ENCODE data around the gene GSG1L2. TPM values are rescaled to one million over a fixed set of nuclear protein-coding genes. Genes with fewer than 3 reads are reported as not detected.

GSG1L2 gene
- polyA plus RNA-seq, 3 donors: not detected

DNA sequence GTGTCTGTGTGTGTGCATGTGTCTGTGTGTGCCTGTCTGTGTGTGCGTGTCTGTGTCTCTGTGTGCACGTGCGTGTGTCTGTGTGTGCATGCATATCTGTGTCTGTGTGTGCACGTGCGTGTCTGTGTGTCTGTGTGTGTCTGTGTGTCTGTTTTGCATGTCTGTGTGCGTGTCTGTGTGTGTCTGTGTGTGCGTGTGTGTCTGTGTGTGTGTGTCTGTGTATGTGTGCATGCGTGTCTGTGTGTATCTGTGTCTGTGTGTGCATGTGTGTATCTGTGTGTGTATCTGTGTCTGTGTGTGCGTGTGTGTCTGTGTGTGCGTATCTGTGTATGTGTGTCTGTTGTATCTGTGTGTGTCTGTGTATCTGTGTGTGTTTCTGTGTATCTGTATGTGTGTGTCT is 5.4 kb downstream of the GSG1L2 start:
- H3K4me3 Mint-ChIP-seq: no peak overlapping the region
- Histone ChIP-seq H3K4me3 (replicated peaks in 1 of 3; ENCODE audit: low read depth in 2 of 3, low read length in 3 of 3) (no peak overlapping the region), H3K79me2 (ENCODE audit: insufficient read depth, low read length) (no peaks in the 10 kb centered on the region), H3K9ac (ENCODE audit: insufficient read depth, low read length, poor library complexity, severe bottlenecking) (no peak overlapping the region), H4K20me1 (ENCODE audit: insufficient read depth, low read length) (no peaks in the 10 kb centered on the region), H3K4me2 (replicated peaks; ENCODE audit: extremely low read depth, low read length, poor library complexity, severe bottlenecking) (no peak overlapping the region), H3K36me3 (replicated peaks in 1 of 2; ENCODE audit: control insufficient read depth in 1 of 2, insufficient read depth in 2 of 2, low read length in 2 of 2) (no peaks in the 10 kb centered on the region), H3K27ac (ENCODE audit: low read depth in 1 of 2, low read length in 2 of 2) (no peak overlapping the region), H2AFZ (ENCODE audit: insufficient read depth, low read depth, low read length, poor library complexity, severe bottlenecking) (no peak overlapping the region), H3K4me1 (ENCODE audit: control insufficient read depth in 1 of 2, insufficient read depth in 2 of 2, low read length in 2 of 2) (no peaks in the 10 kb centered on the region), H3K27me3 (ENCODE audit: control insufficient read depth in 2 of 2, insufficient read depth in 2 of 2, low read length in 2 of 2) (no peaks in the 10 kb centered on the region), H3K9me3 (replicated peaks in 1 of 2; ENCODE audit: control insufficient read depth in 1 of 2, insufficient read depth in 1 of 2, low read length in 2 of 2) (no peaks in the 10 kb centered on the region)
- TF ChIP-seq, protein P1, sequence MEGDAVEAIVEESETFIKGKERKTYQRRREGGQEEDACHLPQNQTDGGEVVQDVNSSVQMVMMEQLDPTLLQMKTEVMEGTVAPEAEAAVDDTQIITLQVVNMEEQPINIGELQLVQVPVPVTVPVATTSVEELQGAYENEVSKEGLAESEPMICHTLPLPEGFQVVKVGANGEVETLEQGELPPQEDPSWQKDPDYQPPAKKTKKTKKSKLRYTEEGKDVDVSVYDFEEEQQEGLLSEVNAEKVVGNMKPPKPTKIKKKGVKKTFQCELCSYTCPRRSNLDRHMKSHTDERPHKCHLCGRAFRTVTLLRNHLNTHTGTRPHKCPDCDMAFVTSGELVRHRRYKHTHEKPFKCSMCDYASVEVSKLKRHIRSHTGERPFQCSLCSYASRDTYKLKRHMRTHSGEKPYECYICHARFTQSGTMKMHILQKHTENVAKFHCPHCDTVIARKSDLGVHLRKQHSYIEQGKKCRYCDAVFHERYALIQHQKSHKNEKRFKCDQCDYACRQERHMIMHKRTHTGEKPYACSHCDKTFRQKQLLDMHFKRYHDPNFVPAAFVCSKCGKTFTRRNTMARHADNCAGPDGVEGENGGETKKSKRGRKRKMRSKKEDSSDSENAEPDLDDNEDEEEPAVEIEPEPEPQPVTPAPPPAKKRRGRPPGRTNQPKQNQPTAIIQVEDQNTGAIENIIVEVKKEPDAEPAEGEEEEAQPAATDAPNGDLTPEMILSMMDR (IDR thresholded peaks at IDR 0.05): no peak
- H3K9me3 Mint-ChIP-seq: peaks cover 0 to 2% (median 0%) of the 10 kb centered on the region in 7 donors
- DNase-seq: no peak
- 36% methylated on average over 6 of the region's 10 CpGs for WGBS (ENCODE audit: insufficient coverage)
- peaks cover 0 to 2% (median 1%) of the 10 kb centered on the region in 3 donors for H3K27me3 Mint-ChIP-seq (ENCODE audit: low read depth in 3 of 3)
- H3K36me3 Mint-ChIP-seq: no peaks in the 10 kb centered on the region
- no peaks in the 10 kb centered on the region for H3K4me1 Mint-ChIP-seq
- H3K27ac Mint-ChIP-seq: no peak overlapping the region
- intact Hi-C loops (cut with micrococcal nuclease): no loop called here

DNA sequence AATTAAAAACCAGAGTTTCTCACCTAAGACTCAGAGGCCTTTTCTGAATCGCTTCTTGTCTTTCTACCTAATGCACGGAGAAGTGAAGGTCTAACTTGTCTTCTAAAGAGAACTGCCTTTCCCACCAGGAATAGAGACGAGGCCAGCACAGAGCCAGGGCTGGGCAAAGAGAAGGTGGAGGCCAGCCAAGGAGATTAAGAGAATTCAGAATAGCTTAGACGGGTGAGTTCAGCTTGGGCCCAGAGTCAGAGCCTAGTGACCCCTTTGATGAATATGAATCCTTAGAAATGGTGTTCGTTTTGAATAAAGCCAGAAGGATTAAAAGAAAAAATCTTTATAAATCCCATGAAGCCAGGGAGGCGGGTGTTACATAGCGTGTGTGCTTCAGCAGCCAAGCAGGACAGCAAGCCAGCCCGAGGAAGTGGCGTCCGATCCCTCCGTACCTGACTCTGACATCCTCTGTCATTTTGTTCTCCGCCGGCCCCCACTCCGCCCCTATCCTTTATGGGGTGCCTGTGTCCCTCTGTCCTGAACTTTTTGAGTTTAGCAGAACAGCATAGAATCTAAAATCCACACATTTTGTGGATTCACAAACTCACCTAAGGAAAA is 7.4 kb downstream of the GSG1L2 start:
- no peak overlapping the region for H3K9ac ChIP-seq (ENCODE audit: insufficient read depth, low read length, poor library complexity, severe bottlenecking)
- H3K4me2 ChIP-seq (replicated peaks; ENCODE audit: extremely low read depth, low read length, poor library complexity, severe bottlenecking): no peak overlapping the region
- peaks cover 1 to 4% (median 2%) of the 10 kb centered on the region in 3 donors for H3K27me3 Mint-ChIP-seq (ENCODE audit: low read depth in 3 of 3)
- H3K4me3 ChIP-seq (replicated peaks in 1 of 3; ENCODE audit: low read depth in 2 of 3, low read length in 3 of 3): no peak overlapping the region
- H3K36me3 ChIP-seq (replicated peaks in 1 of 2; ENCODE audit: control insufficient read depth in 1 of 2, insufficient read depth in 2 of 2, low read length in 2 of 2): no peaks in the 10 kb centered on the region
- H3K9me3 ChIP-seq (replicated peaks in 1 of 2; ENCODE audit: control insufficient read depth in 1 of 2, insufficient read depth in 1 of 2, low read length in 2 of 2): no peaks in the 10 kb centered on the region
- no peak overlapping the region for H3K4me3 Mint-ChIP-seq
- H3K27ac Mint-ChIP-seq: no peak overlapping the region
- H3K9me3 Mint-ChIP-seq: peaks cover 0 to 4% (median 0%) of the 10 kb centered on the region in 7 donors
- no peak overlapping the region for H2AFZ ChIP-seq (ENCODE audit: insufficient read depth, low read depth, low read length, poor library complexity, severe bottlenecking)
- no peak overlapping the region for H3K27ac ChIP-seq (ENCODE audit: low read depth in 1 of 2, low read length in 2 of 2)
- no peaks in the 10 kb centered on the region for H4K20me1 ChIP-seq (ENCODE audit: insufficient read depth, low read length)
- WGBS (ENCODE audit: insufficient coverage): 93% methylated on average over 11 of the region's 14 CpGs
- no peaks in the 10 kb centered on the region for H3K79me2 ChIP-seq (ENCODE audit: insufficient read depth, low read length)
- no peak for DNase-seq
- TF ChIP-seq, protein P1 (IDR thresholded peaks at IDR 0.05): no peak
- intact Hi-C loops (cut with micrococcal nuclease): no loop called here
- no peaks in the 10 kb centered on the region for H3K36me3 Mint-ChIP-seq
- no peaks in the 10 kb centered on the region for H3K4me1 ChIP-seq (ENCODE audit: control insufficient read depth in 1 of 2, insufficient read depth in 2 of 2, low read length in 2 of 2)
- no peaks in the 10 kb centered on the region for H3K27me3 ChIP-seq (ENCODE audit: control insufficient read depth in 2 of 2, insufficient read depth in 2 of 2, low read length in 2 of 2)
- H3K4me1 Mint-ChIP-seq: no peaks in the 10 kb centered on the region
